H9 (cell line): ENCODE results near the gene UVRAG. TPM values are rescaled to one million over a fixed set of nuclear protein-coding genes. Genes with fewer than 3 reads are reported as not detected.

ENCODE experiments used
- DNase-seq: peaks from one replicate; pipeline ENCODE4 v3.0.0-alpha.2; 2017
- H2AFZ ChIP-seq: one replicate; pipeline ENCODE4 v1.6.1; 2013; ENCODE audit warnings: mild to moderate bottlenecking, low read length, control low read depth, moderate library complexity
- H2AK5ac ChIP-seq: 2 replicates; pipeline ENCODE4 v1.6.1; 2013; ENCODE audit warnings: low read length, control low read depth, mixed read lengths; ENCODE audit not compliant: insufficient read length
- H2BK120ac ChIP-seq: one replicate; pipeline ENCODE4 v1.6.1; 2013; ENCODE audit warnings: low read depth, mild to moderate bottlenecking, low read length, control low read depth, inconsistent platforms; ENCODE audit not compliant: poor library complexity, severe bottlenecking
- H2BK12ac ChIP-seq: 2 replicates; pipeline ENCODE4 v1.6.1; 2013; ENCODE audit warnings: low read length, control low read depth, mixed read lengths, low read depth; ENCODE audit not compliant: insufficient read length
- H2BK15ac ChIP-seq: 2 replicates; pipeline ENCODE4 v1.6.1; 2013; ENCODE audit warnings: low read depth, low read length, control low read depth
- H2BK20ac ChIP-seq: one replicate; pipeline ENCODE4 v1.6.1; 2013; ENCODE audit warnings: low read depth, mild to moderate bottlenecking, low read length, control low read depth, inconsistent platforms; ENCODE audit not compliant: poor library complexity, severe bottlenecking
- H2BK5ac ChIP-seq: 2 replicates; pipeline ENCODE4 v1.6.1; 2013; ENCODE audit warnings: low read length, control low read depth, mixed read lengths; ENCODE audit not compliant: insufficient read length
- H3K14ac ChIP-seq: 2 replicates; pipeline ENCODE4 v1.6.1; 2013; ENCODE audit warnings: low read length, control low read depth; ENCODE audit not compliant: insufficient read depth
- H3K18ac ChIP-seq: 2 replicates; pipeline ENCODE4 v1.6.1; 2013; ENCODE audit warnings: low read depth, mild to moderate bottlenecking, mixed read lengths, low read length, control low read depth; ENCODE audit not compliant: insufficient read length
- H3K23ac ChIP-seq: 2 replicates; pipeline ENCODE4 v1.6.1; 2013; ENCODE audit warnings: low read length, control low read depth, mixed read lengths, low read depth; ENCODE audit not compliant: insufficient read length
- H3K23me2 ChIP-seq: 2 replicates; pipeline ENCODE4 v1.6.1; 2013; ENCODE audit warnings: low read depth, mild to moderate bottlenecking, mixed read lengths, low read length, control low read depth; ENCODE audit not compliant: insufficient read length, poor library complexity, severe bottlenecking
- H3K27ac ChIP-seq: 2 replicates; pipeline ENCODE4 v1.5.1; 2013; ENCODE audit warnings: low read length, control low read depth, mixed read lengths, low read depth; ENCODE audit not compliant: insufficient read length
- H3K27me3 ChIP-seq: 2 replicates; pipeline ENCODE4 v1.6.1; 2013; ENCODE audit warnings: low read length, control low read depth, inconsistent platforms; ENCODE audit not compliant: insufficient read depth
- H3K4ac ChIP-seq: 2 replicates; pipeline ENCODE4 v1.6.1; 2013; ENCODE audit warnings: low read depth, mild to moderate bottlenecking, control low read depth, inconsistent platforms, low read length, moderate library complexity
- H3K4me1 ChIP-seq: 2 replicates; pipeline ENCODE4 v1.6.1; 2013; ENCODE audit warnings: low read length, control low read depth, inconsistent platforms; ENCODE audit not compliant: insufficient read depth
- H3K4me2 ChIP-seq: 2 replicates; pipeline ENCODE4 v1.6.1; 2013; ENCODE audit warnings: low read length, control low read depth, mixed read lengths; ENCODE audit not compliant: insufficient read length, insufficient read depth
- H3K56ac ChIP-seq: 2 replicates; pipeline ENCODE4 v1.6.1; 2013; ENCODE audit warnings: low read depth, mild to moderate bottlenecking, mixed read lengths, low read length, control low read depth; ENCODE audit not compliant: insufficient read length
- H3K79me1 ChIP-seq: 2 replicates; pipeline ENCODE4 v1.6.1; 2013; ENCODE audit warnings: low read depth, mild to moderate bottlenecking, moderate library complexity, low read length, control low read depth, inconsistent platforms; ENCODE audit not compliant: insufficient read depth, poor library complexity, severe bottlenecking
- H3K79me2 ChIP-seq: 2 replicates; pipeline ENCODE4 v1.6.1; 2013; ENCODE audit warnings: low read length, control low read depth, inconsistent platforms; ENCODE audit not compliant: insufficient read depth
- H3K9ac ChIP-seq: 2 replicates; pipeline ENCODE4 v1.6.1; 2013; ENCODE audit warnings: low read length, control low read depth, mixed read lengths; ENCODE audit not compliant: insufficient read length; ENCODE audit errors: extremely low read depth
- H3K9me3 ChIP-seq: one replicate; pipeline ENCODE4 v1.6.1; 2013; ENCODE audit warnings: low read depth, low read length, inconsistent platforms; ENCODE audit not compliant: control insufficient read depth
- H3T11ph ChIP-seq: one replicate; pipeline ENCODE4 v1.6.1; 2013; ENCODE audit warnings: mild to moderate bottlenecking, low read length, control low read depth, inconsistent platforms
- H4K20me1 ChIP-seq: one replicate; pipeline ENCODE4 v1.6.1; 2013; ENCODE audit not compliant: control insufficient read depth, insufficient read length, insufficient read depth
- H4K5ac ChIP-seq: 2 replicates; pipeline ENCODE4 v1.6.1; 2013; ENCODE audit warnings: low read depth, mild to moderate bottlenecking, mixed read lengths, low read length, control low read depth; ENCODE audit not compliant: insufficient read length
- H4K8ac ChIP-seq: replicated peaks from 2 replicates; pipeline ENCODE4 v1.6.1; 2013; ENCODE audit warnings: low read length, control low read depth, mixed read lengths, low read depth; ENCODE audit not compliant: insufficient read length
- H4K91ac ChIP-seq: 2 replicates; pipeline ENCODE4 v1.6.1; 2013; ENCODE audit warnings: low read depth, mild to moderate bottlenecking, moderate library complexity, mixed read lengths, low read length, control low read depth; ENCODE audit not compliant: insufficient read length
- H3K27ac Mint-ChIP-seq, 3 experiments: 2 replicates in 2 of 3; 3 replicates in 1 of 3; pipeline ENCODE4 v1.8.0; 2020 to 2021; ENCODE audit warnings: mixed read lengths in 3 of 3, mild to moderate bottlenecking in 1 of 3, moderate library complexity in 1 of 3
- H3K27me3 Mint-ChIP-seq: 2 replicates; pipeline ENCODE4 v1.8.0; 2021; ENCODE audit warnings: low read depth, mild to moderate bottlenecking, moderate library complexity, mixed read lengths
- H3K36me3 Mint-ChIP-seq, 3 experiments: 2 replicates in 2 of 3; 3 replicates in 1 of 3; pipeline ENCODE4 v1.8.0; 2020 to 2021; ENCODE audit warnings: low read depth in 3 of 3, mixed read lengths in 3 of 3; ENCODE audit not compliant: insufficient read depth in 1 of 3
- H3K4me1 Mint-ChIP-seq, 2 experiments: 2 replicates each; pipeline ENCODE4 v1.8.0; 2020; ENCODE audit warnings: mixed read lengths in 2 of 2
- H3K4me3 Mint-ChIP-seq, 2 experiments: 2 replicates in 1 of 2; 3 replicates in 1 of 2; pipeline ENCODE4 v1.8.0; 2020 to 2021; ENCODE audit warnings: mild to moderate bottlenecking in 2 of 2, mixed read lengths in 2 of 2, moderate library complexity in 1 of 2
- H3K9me3 Mint-ChIP-seq, 2 experiments: 2 replicates in 1 of 2; 3 replicates in 1 of 2; pipeline ENCODE4 v1.8.0; 2020; ENCODE audit warnings: mild to moderate bottlenecking in 2 of 2, mixed read lengths in 2 of 2, moderate library complexity in 1 of 2
- WGBS: extraction: QIAGEN DNeasy Blood & Tissue Kit; methylation state at CpG from one replicate; pipeline ENCODE4 v1.1.7; 2013; ENCODE audit warnings: missing lambda C conversion rate, low lambda C conversion rate, mixed read lengths; ENCODE audit not compliant: insufficient read length; ENCODE audit errors: extremely low coverage; 5-methylcytosine and 5-hydroxymethylcytosine counted together
- total RNA-seq: library from RNA; stranded (reverse); gene quantifications from 2 replicates; pipeline ENCODE4 v1.2.1, GENCODE V29; 2021
- TF ChIP-seq, protein P1 (sequence below): fragments of 200-600 bp; sonication (generic); conservative IDR thresholded peaks from 3 replicates; pipeline ENCODE4 v1.8.0; 2021; ENCODE audit warnings: antibody characterized with exemption, mild to moderate bottlenecking

The UVRAG gene
- total RNA-seq, 1 experiment from 2014 or later = 18.5 TPM

DNA sequence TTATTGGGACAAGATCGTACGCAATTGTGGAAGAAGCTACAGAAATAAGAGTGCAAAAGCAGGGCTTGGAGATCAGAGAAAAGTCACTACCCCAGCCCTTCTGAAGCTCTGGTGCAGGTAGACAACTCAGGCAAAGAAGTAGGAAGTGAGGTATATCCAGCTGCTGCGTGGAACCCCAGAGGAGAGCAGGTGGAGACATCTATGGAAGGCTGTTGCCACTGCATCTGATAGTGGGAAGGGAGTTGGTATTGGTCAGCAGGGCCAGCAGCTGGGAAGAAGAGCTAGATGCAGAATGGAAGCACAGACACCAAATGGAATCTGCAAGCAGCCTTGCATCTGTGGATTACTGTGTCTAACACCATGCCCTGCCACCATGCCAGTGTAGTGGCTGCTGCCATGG lies 226.2 kb downstream of the UVRAG start:
- Histone ChIP-seq H3K23me2 (no peaks in the 10 kb centered on the region), H2BK12ac (no peak overlapping the region), H2BK15ac (no peak overlapping the region), H3K27ac (no peak overlapping the region), H2BK5ac (no peak overlapping the region), H3K4me1 (no peaks in the 10 kb centered on the region), H3K79me2 (no peaks in the 10 kb centered on the region), H2AFZ (no peak overlapping the region), H4K91ac (no peak overlapping the region), H3K18ac (no peak overlapping the region), H3K23ac (no peak overlapping the region), H3K4me2 (no peak overlapping the region), H3T11ph (no peak overlapping the region), H2BK120ac (no peak overlapping the region), H3K56ac (peak overlapping the region; percentile 73), H3K4ac (no peak overlapping the region), H3K9ac (no peak overlapping the region), H3K9me3 (no peaks in the 10 kb centered on the region), H3K14ac (no peak overlapping the region; the same call in 1 of the 2 replicates), H3K79me1 (no peaks in the 10 kb centered on the region), H4K8ac (no peak overlapping the region), H2BK20ac (no peak overlapping the region), H4K20me1 (no peaks in the 10 kb centered on the region), H3K27me3 (no peaks in the 10 kb centered on the region), H4K5ac (no peak overlapping the region), H2AK5ac (no peak overlapping the region)
- no CpG with 5 or more reads among the region's 3 CpGs for WGBS
- H3K27me3 Mint-ChIP-seq = no peaks in the 10 kb centered on the region
- 0 out of 5 replicates have a peak, but pooled peaks cover 0 to 1% of the 10 kb centered on the region in 2 experiments for H3K9me3 Mint-ChIP-seq
- 0 out of 4 replicates have a peak, but pooled peaks cover 0 to 5% of the 10 kb centered on the region in 2 experiments for H3K4me1 Mint-ChIP-seq
- no peak overlapping the region; a peak in 1 of 7 replicates for H3K27ac Mint-ChIP-seq
- no peak overlapping the region for H3K4me3 Mint-ChIP-seq
- H3K36me3 Mint-ChIP-seq = peaks cover 7 to 35% (median 21%) of the 10 kb centered on the region in 3 experiments; a peak in 6 of 7 replicates
- DNase-seq = peak; percentile 45
- TF ChIP-seq, protein P1, sequence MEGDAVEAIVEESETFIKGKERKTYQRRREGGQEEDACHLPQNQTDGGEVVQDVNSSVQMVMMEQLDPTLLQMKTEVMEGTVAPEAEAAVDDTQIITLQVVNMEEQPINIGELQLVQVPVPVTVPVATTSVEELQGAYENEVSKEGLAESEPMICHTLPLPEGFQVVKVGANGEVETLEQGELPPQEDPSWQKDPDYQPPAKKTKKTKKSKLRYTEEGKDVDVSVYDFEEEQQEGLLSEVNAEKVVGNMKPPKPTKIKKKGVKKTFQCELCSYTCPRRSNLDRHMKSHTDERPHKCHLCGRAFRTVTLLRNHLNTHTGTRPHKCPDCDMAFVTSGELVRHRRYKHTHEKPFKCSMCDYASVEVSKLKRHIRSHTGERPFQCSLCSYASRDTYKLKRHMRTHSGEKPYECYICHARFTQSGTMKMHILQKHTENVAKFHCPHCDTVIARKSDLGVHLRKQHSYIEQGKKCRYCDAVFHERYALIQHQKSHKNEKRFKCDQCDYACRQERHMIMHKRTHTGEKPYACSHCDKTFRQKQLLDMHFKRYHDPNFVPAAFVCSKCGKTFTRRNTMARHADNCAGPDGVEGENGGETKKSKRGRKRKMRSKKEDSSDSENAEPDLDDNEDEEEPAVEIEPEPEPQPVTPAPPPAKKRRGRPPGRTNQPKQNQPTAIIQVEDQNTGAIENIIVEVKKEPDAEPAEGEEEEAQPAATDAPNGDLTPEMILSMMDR = peak; percentile 29; the same call in 1 of the 3 replicates
